ENCODE data around the gene RNF6.
"Not testable (repeated sequence)": the region's sequence is repeated elsewhere in the genome, so short reads cannot be mapped to it uniquely, and the experiment has no call there.

The RNF6 gene

DNA sequence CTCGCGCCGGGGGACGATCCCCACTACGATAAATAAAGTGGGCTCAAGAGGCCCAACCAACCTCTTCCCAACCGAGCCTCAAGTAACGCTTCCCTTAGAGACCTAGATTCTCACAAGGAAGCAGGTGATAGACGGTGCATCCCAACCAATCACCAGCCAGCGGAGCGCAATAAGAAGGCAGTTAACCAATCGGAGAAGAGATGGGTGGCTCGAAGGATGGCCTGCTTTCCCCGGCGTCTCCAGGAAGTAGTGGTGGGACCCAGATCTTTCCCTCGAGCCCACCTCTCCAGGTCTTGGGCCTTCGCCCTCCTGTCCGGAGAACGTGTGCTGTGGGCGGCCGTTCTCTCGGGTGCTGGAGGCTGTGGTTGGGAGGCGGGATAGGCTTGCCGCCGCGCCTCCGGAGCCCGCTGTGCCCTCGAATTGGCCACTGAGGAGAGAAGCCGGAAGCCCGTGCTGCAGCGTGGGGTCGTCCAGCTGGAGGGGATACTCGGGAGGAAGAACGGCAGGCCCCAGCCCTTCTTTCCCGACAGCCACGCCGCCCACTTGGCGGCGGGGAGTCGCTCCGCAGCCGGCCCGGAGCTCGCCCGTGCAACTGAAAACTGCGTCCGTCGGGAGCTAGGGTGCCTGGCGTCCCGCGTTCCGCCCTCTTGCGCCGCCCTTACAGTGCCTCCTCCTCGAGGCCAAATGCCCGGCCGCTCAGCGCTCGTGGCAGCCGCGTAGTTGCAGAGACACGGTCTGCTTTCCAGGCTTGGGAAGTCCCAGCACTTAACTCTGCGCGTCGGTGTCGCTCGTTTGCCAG, at the start of gene RNF6:
TSS of gene RNF6 (minus strand) at position 594 of the 799 bp plus-strand sequence. CDS start 2,665 bp downstream, outside the sequence.
- peak; percentile 97 for ATAC-seq

DNA sequence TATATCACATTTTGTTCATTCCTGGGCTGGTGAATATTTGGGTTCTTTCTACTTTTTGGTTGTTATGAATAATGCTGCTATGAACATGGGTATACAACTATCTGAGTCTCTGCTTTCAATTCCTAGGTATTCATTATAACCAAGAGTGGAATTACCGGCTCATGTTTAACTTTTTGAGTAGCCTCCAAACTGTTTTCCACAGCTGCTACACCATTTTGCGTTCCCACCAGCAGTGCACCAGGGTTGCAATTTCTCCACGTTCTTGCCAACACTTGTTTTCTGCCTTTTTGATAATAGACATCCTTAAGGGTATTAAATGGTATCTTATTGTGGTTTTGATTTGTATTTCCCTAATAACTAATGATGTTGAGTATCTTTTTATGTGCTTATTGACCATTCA, 48.6 kb upstream of the RNF6 start:
- no peak for ATAC-seq

DNA sequence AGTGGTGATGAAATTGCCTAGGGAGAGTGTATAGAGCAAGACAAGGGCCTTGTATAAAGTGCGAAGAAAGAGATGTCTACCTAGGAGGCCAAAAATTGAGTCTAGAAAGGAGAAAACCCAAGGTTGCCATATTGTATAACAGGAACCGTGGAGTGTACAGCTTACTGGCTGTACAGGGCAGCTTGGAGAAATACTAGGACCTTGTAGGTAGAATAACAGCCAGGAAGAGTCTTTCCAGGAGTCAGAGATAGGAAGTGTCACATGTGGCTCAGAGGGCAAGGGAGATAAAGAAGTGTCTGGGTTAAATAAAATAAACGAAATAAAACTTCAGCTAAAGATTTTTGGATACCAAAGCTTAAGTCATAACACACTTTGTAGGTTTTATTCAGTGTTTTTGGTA, 44.2 kb upstream of the RNF6 start:
- no peak for ATAC-seq

DNA sequence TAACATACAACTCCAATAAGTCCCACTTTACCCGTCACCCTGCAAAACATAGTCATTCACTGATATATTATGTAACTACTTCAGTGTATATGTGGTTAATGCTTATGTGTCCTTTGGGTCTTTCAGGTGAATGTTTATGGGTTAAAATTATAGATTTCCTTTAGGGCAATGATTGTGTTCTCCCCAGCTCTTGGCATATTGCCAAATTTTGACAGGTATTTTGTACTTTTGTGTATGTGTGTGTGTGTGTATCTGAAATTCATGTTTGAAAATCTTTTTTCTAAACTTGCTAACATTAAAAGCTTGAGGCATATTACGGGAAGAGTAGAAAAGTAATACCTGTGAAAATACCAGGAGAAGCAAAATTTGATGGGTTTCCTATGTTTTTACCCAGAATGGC, 40.0 kb upstream of the RNF6 start:
- ATAC-seq = no peak

DNA sequence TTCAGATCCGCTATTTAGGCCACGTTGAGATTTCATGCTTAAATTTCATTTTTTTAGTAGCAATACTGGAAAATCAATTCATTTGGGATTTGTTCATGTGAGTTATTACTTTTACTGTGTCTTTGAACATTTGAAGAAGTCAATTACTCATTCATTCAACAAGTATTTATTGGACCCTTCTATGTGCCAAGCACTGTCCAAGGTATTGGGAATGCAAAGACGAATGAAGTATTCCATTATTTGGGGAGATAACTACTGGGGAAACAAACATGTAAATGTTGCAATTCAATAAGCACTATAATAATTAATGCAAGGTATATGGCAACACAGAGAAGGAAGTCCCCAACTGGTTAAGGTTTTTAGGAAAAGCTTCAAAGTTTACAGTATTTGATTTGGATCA, 37.5 kb upstream of the RNF6 start:
- ATAC-seq = no peak

DNA sequence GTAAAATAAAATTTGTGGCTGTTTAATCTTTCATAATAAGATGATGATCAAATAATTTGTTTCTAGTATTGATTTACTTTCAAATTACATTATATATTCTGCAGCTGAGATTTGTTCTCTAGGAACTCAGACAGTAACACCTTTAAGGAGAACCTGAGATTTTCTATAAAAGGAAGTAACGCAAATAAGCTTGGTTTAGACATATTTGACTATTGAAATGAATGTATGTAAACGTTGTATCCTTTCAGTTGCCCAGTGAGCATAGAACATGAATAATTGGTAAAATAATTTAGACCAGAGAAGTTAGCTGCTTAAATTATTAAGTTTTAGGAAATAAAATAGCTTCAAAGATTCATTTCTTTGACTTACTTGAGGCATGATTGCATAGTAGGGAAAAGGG, 34.9 kb upstream of the RNF6 start:
- no peak for ATAC-seq

DNA sequence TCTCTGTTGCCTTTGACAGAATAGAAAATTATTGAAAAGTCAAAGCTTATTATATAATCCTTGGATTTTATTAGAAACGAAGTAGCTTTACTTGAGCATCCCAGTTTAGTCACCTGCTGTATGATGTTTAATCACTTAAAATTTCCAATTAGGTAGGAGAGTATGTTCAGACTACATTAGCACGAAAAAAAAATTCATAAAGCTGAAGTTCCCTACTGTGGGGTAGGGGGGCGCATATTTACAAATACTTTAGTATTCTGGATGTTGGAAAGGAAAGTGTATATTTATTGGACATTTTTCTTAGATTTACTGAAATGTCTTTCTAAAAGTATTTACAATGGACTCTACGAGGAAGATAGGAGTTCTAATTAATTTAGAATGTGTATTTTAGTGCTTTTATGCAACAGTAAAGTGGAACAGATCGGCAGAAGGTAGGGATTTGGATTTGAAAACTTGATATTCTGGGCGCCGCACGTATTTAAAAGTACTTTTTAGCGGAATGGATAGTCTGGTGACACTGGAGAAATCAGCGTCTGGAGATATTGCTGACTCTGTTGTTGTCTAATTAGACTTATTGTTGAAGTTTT, 33.7 kb upstream of the RNF6 start:
- ATAC-seq = no peak

DNA sequence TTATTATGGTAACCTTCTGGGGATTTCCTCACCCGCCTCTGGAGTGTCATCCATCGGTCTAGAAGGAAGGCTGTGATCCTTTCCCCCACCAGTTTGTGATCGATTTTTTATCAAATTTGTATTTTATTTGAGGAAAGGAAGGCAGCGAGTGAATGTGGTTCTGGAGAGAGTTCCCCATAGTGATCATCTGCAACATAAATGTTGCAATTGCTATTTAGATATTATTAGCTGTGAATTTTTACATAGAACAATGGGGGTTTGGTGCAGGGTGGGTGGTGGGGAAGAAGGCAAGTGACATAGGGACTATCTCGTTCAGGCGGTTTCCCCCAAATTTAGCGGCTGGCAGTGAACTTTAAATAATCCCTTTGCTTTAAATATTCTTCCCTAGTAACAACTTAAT, 33.0 kb upstream of the RNF6 start:
- no peak for ATAC-seq

DNA sequence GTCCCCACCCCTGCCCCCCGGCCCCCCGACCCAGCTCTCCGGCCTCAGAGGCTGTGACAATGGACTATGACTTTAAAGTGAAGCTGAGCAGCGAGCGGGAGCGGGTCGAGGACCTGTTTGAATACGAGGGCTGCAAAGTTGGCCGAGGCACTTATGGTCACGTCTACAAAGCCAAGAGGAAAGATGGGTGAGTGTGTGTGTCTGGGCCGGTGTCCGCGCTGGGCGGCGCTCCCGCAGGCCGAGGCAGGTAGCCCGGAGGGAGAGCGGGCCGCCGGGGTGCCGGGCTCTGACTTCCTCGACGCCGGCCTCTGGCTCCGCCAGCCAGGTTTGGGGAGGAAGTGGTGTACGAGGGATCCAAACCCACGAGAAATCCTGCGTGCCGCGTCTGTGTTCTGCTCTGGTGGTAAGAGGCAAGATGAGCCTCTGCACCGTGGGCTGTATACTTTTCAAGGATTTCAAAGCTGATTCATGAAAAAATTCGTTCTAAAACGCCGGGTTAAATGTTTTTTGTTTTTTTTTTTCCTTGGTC, 32.5 kb upstream of the RNF6 start:
- peak; percentile 12 to 32 for ATAC-seq

DNA sequence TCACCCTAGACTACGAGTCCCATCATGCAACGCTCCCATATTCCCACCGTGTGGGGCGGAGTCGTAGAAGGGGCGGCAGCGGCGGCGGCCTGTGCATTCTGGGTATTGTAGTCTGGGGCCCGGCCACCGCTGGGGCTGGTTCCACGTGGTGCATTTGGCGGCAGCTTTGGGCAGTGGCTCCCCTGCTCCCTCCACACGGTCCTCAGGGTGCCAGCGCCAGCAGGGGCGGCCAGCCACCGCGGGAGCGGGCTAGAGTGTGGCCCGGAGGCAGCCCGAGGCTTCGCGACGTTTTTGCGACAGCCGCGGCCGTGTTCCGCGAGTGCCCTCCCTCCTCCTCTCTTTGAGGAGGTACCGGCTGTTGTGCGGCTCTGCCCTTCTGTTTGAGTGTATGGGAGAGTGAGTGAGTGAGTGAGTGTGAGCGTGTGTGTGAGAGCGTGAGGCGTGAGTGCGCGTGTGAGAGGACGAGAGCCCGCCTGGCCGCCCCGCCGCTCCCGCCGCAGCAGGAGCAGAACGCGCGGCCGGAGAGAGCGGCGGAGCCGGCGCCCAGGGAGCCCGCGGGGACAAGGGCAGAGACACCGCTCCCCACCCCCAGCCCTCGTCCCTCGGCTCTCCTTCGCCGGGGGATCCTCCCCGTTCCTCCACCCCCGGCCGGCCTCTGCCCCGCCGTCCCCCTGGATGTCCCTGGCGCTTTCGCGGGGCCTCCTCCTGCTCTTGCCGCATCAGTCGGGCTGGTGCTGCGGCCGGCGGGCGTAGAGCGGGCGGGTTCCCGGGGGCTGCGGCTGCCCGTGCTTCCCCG, 31.9 kb upstream of the RNF6 start, which contains the start of gene CDK8:
TSS of gene CDK8 (plus strand) at position 343 of the 796 bp plus-strand sequence. CDS start 513 bp downstream, outside the sequence.
- peak; percentile 91 for ATAC-seq

DNA sequence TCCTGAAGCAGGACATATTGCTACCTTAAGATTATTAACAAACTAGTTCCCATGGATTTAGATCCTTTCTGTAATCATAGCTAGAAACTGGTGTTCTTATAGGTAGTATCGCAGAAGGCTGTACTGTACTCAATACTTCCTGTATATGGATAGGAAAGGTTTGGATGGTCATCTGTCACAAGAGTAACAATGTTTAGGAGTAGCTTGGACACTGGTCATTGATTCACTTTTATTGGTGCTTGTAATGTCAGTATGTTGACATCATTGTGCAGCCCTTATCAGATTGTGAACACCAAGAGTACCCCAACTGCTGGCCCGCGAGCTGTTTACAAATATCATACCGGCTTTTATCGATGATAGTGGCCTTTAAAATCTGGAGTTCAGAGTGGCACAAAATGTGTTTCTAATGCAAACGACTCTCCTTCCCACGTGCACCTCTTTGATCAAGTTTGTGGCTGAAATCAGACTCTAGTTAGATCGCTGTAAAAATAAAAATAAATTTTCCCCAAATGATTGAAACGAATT, 31.2 kb upstream of the RNF6 start:
- ATAC-seq = no peak

DNA sequence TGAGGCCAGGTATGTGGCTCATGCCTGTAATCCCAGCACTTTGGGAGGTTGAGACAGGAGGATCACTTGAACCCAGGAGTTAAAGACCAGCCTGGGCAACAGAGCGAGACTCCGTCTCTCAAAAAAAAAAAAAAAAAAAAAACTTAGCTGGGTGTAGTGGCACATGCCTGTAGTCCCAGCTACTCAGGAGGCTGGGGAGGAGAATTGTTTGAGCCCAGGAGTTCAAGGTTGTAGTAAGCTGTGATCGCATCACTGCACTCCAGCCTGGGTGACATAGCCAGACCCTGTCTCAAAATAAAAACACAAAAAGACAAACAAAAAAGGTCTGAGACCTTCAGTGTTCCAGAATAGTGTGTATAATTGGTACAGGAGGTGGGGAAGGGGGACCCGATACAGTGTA, 29.9 kb upstream of the RNF6 start:
- not testable (repeated sequence) for ATAC-seq

DNA sequence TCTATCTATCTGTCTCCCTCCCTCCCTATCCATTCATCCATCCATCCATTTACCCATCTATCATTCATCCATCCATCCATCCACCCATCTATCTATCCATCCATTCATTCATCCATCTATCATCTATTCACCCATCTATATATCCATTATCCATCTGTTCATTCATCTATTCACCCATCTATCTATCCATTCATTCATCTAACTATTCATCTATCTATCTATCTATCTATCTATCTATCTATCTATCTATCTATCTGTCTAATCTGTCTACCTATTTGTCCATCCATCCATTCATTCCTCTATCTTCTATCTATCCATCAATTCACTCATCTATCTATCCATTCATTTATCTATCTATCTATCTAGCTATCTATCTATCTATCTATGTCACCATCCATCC, 27.4 kb upstream of the RNF6 start:
- ATAC-seq = no peak

DNA sequence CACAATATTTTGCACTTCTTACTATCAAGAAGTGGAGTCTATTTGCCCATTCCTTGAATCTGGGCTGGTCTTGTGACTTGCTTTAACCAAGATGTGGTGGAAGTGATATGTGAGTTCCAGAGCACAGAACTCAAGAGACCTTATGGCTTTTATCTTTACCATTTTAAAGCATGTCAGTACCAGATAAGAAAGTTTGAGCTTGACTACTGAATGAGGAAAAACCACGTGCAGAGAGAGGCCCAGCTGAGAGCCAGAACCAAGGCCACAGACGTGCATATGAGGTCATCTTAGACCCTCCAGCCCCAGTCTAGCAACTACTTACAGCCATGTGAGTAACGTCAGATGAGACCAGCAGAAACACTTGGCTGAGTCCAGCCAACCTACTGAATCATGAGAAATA, 25.5 kb upstream of the RNF6 start:
- ATAC-seq = no peak

DNA sequence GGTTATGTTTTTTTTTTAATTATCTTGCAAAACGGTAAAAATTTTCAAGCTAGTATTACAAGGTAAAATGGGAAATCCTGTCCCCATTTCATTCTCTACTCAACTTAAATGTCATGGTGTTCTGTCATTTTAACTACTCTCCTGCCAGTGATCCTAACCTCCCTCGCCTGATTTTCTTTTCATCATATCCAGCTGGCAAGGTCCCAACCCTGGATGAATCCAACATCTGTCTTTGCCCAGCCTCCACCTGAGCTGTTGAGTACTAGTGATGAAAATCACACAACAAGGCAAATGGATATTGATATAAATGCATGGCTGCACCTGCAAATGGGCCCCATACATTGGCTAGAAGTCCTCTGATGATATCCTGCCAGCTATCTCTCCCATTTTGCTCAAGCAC, 24.9 kb upstream of the RNF6 start:
- ATAC-seq = no peak

DNA sequence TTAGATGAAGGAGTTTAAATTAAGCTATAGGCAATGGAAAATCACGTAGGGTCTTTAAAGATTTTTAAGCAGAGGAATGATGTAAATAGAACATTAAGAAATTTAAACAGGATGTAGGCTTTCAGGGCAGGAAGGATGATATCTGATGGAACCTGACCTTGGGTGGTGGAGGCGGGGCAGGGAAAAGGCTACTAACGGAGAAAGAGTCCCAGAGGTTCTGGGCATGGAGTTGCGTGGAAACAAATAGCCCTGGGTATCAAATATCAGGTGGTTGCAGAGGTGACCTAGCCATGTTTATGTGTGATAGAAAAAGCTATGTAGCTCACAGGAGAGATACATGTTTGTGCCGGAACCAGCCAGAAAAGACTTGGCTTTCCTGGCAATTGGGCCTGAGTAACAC, 24.0 kb upstream of the RNF6 start:
- ATAC-seq = no peak

DNA sequence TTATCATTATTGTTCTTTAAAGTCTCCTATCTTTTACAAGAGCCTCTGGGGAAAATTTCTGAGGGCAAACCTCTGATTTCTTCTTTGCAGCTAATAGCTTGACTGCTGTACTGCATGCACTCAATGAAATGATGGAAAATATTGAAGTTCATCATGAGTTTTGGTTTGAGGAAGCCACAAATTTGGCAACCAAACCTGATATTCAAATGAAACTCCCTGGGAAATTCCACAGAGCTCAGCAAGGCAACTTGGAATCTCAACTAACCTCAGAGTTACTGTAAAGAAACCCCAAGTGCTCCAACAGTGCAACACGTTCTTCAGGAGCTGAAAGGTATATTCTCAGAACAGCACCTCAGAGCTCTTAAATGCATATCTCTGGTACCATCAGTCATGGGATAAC, 14.2 kb upstream of the RNF6 start:
- no peak for ATAC-seq

DNA sequence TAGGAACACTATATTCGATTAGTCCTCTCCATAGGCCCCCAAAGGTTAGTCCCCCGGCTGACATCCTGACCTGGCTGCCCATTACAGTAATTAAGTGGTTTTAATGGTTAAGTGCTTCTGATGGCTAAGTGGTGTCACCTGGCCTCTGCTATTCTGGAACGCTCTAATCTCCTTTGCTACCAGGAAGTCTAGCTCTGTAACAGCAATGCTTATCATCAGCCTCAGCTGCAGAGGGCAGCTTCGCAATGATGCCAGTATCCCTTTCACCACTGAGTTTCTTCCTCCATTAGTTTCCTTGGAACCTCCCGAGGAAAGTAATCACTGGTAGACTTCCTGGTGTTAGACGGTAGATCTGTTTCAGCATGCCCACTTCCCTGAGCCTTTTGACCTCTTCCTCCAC, 8.6 kb upstream of the RNF6 start:
- no peak for ATAC-seq

DNA sequence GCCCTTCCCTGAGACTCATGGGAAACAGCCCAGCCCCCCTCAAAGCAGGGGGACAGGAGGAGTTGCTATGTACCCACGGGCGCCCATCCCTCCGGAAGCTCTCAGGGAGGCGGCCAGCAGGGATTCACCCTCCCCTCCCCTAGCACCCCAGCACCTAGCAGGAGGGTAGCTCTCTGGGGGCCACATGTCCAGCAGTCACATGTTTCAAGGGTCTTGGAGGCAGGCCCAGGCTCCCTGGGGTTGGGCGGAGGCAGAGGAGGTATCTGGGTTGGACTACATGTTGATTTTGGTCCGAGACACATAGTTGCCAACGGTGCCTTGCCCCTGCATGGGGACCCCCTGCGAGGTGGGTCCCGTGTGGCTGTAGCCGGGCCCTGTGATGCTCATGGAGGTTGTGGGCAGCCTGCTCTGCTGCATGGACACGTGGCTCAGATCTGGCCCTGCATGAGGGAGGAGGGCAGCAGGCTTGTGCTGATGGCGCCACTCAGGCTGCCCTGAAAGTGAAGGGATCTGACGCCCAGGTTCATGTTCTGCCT, 7.0 kb upstream of the RNF6 start:
- ATAC-seq = no peak

DNA sequence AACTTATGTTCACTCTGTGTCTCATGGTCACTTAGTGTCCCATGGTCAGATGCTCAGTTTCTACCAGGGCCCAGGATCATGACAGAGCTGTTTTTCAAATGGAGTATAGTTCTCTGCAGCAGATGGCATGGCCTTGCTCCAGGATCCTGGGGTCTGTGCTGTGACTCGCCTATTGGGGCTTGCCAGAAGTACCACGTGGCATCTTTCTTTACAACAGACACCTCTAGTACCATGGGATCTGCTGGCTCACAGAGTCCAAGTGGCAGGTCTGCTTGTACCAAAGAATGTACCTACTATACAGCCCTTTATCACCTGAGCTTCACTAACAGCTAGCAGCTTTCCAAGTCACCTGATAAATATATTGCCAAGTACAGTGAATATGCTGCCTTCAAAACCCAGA, 6.0 kb upstream of the RNF6 start:
- ATAC-seq = no peak

DNA sequence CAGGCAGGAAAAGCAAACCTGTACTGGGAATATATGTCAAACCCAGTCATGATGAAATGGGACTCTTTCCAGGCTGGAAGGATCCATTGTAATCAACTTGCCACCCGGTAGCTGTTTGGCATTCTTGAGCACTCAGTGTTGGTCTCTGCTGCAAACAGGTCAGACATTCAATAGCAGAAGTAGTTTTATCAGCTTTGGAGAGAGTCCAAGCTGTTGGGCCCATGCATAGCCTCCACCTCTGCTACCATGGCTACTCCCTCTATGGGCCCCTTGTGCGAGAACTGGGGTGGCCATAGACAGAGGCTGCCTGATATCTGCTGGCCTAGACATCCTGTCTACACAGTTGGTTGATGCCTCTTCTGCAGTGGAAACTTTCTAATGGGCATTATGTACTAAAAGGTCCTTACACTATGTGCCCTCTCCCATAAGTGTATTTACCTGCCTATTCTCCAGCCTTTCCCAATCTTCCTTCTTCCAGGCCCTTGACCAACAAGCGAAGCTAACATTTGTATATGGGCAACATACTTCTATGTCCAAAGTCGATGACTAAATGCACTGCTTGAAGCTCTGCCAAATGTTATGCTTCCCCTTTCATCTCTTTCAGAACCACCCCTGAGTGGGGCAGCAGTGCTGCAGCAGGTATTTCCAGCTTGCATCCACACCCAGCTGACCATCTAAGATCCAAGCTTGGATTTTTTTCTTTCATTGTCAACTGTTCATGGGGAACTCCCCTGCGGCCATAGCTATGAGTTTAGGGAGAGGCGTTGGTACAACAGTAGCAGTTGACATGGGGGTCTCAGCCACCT, 5.3 kb upstream of the RNF6 start:
- ATAC-seq = no peak

Data from activated CD4-positive, CD25-positive, alpha-beta regulatory T cell treated with anti-CD3 and anti-CD28 coated beads, Interleukin-2, amount 50 U/mL, for 24 hours (primary cell).